Measurements from ENCODE around the gene CCDC18.

GRCh38 chr1:93200714-93201113, 20.2 kb downstream of the CCDC18 start:
- no peak for TF ChIP-seq CTCF (IDR thresholded peaks at IDR 0.05)
- TF ChIP-seq ZFX (IDR thresholded peaks at IDR 0.05; ENCODE audit: borderline replicate concordance): no peak
